Astrocyte of the spinal cord (primary cell): ENCODE results near the gene MVK.

Source experiments
- DNase-seq: peaks from one replicate; pipeline ENCODE4 v3.0.0; 2011; ENCODE audit warnings: low read depth, low spot score
- H3K4me3 ChIP-seq: 2 replicates; pipeline ENCODE4 v1.5.1; 2011; ENCODE audit warnings: low read depth, mild to moderate bottlenecking, low read length, moderate library complexity
- CTCF ChIP-seq: IDR thresholded peaks from 2 replicates; pipeline ENCODE4 v1.5.1; 2012; ENCODE audit warnings: low read depth, mild to moderate bottlenecking, low read length, inconsistent platforms
- in situ Hi-C: cut with HindIII; loops from 2 replicates; pipeline ENCODE4 v1.10.0; 2017; ENCODE audit warnings: low sequenced_read_pairs

The MVK gene

GRCh38 chr12:109642506-109643132 is 69.0 kb downstream of the MVK start:
- no peak overlapping the region for H3K4me3 ChIP-seq
- DNase-seq = no peak
- no peak for TF ChIP-seq CTCF
- in situ Hi-C loops = no loop called here

DNA sequence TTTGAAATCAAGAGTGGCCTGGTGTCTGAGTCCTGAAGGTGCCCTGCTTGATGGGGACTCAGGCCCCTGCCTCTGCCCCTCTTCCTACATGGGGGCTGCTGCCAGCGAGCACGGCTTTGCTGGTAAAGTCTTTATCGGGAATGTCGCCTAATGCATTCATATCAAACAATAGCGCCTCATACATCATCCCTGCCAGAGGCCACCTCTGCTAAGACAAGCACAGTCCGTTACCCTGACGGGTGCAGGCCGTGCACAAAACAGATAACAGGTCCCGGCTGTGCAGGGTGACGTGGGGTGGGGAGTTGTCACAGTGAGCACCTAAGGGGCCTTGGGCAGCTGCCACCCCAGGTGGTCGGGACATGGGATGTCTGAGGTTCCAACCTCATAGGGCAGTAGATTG is 71.6 kb downstream of the MVK start:
- in situ Hi-C loops = no loop called here
- DNase-seq = no peak
- TF ChIP-seq CTCF = no peak
- no peak overlapping the region for H3K4me3 ChIP-seq

DNA sequence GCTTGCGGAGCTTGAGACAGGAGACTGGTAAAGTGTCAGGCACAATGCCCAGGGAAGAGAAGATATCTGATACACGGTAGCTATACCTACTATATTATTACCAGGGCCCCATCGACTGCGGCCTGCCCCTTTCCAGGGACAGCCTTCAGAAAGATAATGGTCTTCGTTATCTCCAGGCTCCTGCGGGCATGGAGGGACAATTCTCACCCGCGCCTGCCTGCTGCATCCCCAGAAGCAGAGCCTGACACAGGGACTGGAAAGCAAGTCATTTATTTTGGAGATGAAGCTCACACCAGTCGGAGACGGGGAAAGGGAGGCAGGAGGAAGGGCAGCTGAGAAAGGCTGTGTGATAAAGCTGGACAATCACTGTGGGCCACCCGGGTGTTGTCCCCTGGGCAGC is 72.1 kb downstream of the MVK start:
- in situ Hi-C loops = no loop called here
- DNase-seq = no peak
- H3K4me3 ChIP-seq = no peak overlapping the region
- no peak for TF ChIP-seq CTCF
